ENCODE data around the gene ARHGAP36.

Gene ARHGAP36

GRCh38 chrX:131058136-131058868 is at the start of gene ARHGAP36:
ARHGAP36 (plus strand) TSS chrX:131058346; CDS start chrX:131081666, 23,320 bp downstream.
- TF ChIP-seq, protein P1, sequence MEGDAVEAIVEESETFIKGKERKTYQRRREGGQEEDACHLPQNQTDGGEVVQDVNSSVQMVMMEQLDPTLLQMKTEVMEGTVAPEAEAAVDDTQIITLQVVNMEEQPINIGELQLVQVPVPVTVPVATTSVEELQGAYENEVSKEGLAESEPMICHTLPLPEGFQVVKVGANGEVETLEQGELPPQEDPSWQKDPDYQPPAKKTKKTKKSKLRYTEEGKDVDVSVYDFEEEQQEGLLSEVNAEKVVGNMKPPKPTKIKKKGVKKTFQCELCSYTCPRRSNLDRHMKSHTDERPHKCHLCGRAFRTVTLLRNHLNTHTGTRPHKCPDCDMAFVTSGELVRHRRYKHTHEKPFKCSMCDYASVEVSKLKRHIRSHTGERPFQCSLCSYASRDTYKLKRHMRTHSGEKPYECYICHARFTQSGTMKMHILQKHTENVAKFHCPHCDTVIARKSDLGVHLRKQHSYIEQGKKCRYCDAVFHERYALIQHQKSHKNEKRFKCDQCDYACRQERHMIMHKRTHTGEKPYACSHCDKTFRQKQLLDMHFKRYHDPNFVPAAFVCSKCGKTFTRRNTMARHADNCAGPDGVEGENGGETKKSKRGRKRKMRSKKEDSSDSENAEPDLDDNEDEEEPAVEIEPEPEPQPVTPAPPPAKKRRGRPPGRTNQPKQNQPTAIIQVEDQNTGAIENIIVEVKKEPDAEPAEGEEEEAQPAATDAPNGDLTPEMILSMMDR (conservative IDR thresholded peaks at IDR 0.05; ENCODE audit: control insufficient read depth, insufficient read depth, low read depth, low read length), result no peak
- DNase-seq (ENCODE audit: low read depth), result no peak
- no peak within 1 kb of the TSS for H3K4me3 ChIP-seq (ENCODE audit: control insufficient read depth, low read depth, low read length)

- no peak for DNase-seq (ENCODE audit: low read depth)
- no peak overlapping the region for H3K4me3 ChIP-seq (ENCODE audit: control insufficient read depth, low read depth, low read length)
- TF ChIP-seq, protein P1 (conservative IDR thresholded peaks at IDR 0.05; ENCODE audit: control insufficient read depth, insufficient read depth, low read depth, low read length), result no peak
Measured at GRCh38 chrX:131010186-131010585, 48.0 kb upstream of the ARHGAP36 start.

GRCh38 chrX:131025336-131025735 is 32.8 kb upstream of the ARHGAP36 start:
- DNase-seq (ENCODE audit: low read depth), result no peak
- TF ChIP-seq, protein P1 (conservative IDR thresholded peaks at IDR 0.05; ENCODE audit: control insufficient read depth, insufficient read depth, low read depth, low read length), result no peak

DNA sequence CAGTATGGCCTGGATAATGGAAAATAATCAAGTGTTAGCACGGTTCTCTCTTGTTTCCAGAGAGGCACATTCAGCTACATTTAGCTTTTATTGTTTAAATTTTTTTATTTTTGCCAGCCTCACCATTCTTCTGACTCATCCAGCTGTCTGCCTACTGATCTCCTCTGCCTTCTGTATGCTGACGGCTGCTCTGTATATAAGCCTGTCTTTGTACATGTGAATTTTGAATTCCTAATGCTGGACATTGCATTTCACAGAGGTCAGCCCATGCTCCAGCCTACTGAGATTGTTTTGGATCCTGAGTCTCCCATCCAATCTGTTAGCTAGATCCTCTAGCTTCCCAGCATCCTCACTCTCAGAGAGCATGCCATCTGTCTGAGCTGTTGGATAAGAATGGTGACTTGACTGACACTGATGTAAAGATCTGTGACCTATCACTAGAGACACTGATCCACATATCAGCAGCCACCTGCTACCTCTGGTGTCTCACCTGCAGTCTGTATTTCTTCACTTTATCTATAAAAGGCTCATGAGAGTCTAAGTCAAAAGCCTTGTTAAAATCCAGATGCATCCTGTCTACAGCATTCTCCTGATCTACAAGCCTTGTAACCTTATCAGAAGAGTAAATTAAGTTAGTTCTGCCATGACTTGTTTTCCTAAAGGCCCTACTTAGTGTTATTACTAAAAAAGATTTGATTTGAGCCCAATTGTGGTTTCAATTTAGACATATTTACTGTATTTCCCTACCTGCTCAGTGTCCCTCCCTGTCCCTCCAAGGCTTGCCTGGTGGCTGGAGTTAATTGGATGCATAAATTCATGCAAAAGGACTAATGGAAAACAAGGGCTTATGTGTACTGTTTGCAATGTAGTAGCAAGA is 25.6 kb upstream of the ARHGAP36 start:
- no peak for DNase-seq (ENCODE audit: low read depth)
- H3K4me3 ChIP-seq (ENCODE audit: control insufficient read depth, low read depth, low read length), result no peak overlapping the region
- TF ChIP-seq, protein P1 (conservative IDR thresholded peaks at IDR 0.05; ENCODE audit: control insufficient read depth, insufficient read depth, low read depth, low read length), result no peak

More at GRCh38 chrX:131025336-131025735, 32.8 kb upstream of the ARHGAP36 start:
- no peak overlapping the region for H3K4me3 ChIP-seq (ENCODE audit: control insufficient read depth, low read depth, low read length)

- no peak for DNase-seq (ENCODE audit: low read depth)
- H3K4me3 ChIP-seq (ENCODE audit: control insufficient read depth, low read depth, low read length), result no peak overlapping the region
- TF ChIP-seq, protein P1 (conservative IDR thresholded peaks at IDR 0.05; ENCODE audit: control insufficient read depth, insufficient read depth, low read depth, low read length), result no peak
Measured at GRCh38 chrX:131034063-131034462, 24.1 kb upstream of the ARHGAP36 start.

DNA sequence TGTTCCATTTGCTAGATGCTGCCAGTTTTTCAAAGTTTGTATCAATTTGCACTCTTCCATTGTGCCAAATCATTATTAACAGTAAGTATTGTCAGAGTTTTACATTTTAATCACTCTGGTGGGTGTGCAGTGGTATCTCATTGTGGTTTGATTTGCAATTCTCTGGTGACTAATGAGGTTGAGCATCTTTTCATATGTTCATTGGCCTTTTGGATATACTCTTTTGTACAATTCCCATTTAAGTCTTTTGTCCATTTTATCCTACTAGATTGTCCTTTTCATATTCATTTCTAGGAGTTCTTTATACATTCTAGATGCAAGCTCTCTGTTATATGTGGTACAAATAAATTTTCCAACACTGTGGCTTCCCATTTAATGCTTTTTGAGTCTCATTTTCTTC is 17.4 kb upstream of the ARHGAP36 start:
- TF ChIP-seq, protein P1 (conservative IDR thresholded peaks at IDR 0.05; ENCODE audit: control insufficient read depth, insufficient read depth, low read depth, low read length), result no peak
- no peak for DNase-seq (ENCODE audit: low read depth)
- no peak overlapping the region for H3K4me3 ChIP-seq (ENCODE audit: control insufficient read depth, low read depth, low read length)
